Activated CD4-positive, CD25-positive, alpha-beta regulatory T cell treated with anti-CD3 and anti-CD28 coated beads, Interleukin-2, amount 50 U/mL, for 16 hours (primary cell): Measurements from ENCODE around the gene SGF29.
"Not testable (repeated sequence)": the region's sequence is repeated elsewhere in the genome, so short reads cannot be mapped to it uniquely, and the experiment has no call there.

ENCODE experiments used
- DNase-seq: peaks from one replicate; pipeline ENCODE4 v3.0.0-alpha.2; 2020; ENCODE audit warnings: low read depth, low spot score

The SGF29 gene

DNA sequence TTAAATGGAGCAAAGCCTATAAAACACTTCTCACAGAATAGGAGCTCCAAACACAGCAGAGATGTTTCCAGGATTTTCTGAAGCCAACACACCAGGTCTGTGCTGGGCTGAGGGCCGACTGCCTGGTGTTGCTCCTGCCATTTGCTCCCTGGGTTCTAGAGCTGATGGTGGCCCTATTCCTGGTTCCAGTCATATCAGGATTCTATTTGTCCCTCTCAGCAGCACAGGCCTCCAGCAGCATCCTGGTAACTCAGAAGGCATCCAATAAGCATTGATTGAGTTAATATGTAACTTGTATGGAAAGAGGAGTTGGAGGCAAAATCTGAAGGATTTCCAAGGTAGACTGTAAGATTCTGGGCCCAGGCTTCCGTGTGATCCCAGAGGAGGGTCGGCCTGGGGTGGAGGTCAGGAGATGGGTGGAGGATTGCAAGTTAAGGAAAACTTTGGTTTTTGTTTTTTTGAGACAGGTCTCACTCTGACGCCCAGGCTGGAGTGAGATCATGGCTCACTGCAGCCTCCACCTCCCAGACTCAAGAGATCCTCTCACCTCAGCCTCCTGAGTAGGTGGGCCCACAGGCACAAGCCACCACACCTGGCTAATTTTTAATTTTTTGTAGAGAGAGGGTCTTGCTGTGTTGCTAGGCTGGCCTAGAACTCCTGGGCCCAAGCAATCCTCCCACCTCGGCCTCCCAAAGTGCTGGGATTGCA, 20.6 kb upstream of the SGF29 start:
- no peak for DNase-seq

DNA sequence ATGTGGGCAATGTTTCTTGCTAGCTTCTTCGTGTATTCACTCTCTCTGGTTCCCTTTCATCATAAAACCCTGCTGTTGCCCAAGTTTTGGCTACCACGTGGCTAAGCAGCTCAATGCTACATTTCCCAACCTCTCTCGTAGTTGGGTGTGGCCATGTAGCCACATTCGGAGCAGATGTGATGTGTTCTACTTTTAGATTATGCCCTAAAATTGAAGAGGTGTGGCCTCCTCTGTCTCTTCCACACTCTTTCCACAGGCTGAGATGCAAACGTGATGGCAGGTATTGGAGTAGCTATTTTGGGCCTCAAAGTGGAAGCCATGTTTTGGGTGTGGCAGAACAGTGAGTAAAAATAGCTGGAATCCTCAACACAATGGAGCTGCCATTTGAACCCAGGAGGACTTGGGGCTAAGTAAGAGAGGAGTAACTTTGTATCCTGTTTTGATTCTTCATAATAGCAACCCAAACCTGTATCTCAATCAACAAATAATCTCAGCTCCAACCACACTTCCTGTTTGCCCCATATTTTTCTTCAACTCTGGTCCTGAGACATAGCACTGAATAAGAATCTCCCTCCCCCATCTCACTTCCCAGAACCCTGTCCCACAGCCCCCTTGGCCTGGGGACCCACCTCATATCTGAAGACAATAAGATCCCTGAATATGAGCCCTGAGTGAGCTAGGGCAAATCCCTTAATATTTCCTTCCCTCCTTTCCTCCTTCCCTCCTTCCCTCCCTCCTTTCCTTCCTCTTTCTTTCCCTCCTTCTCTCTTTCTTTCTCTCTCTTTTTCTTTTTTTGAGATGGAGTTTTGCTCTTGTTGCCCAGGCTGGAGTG, 19.0 kb upstream of the SGF29 start:
- no peak for DNase-seq

DNA sequence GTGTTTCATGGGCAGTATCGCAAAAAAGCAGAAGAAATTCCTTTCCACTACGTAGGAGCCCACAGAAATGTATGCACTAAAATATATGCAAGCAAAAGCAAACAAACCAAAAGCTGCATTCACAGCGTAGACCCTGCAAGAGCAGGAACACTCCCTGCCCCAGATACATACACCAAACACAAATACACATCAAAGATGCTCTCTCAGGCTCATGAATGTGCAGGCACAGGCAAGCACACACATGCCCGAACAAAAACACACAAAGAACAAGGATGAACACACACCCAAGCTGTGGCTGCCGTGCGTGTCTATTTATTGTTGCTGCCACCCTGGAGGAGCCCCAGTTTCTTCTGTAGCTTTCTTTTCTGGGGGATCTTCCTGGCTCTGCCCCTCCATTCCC, 16.6 kb upstream of the SGF29 start:
- DNase-seq = no peak

DNA sequence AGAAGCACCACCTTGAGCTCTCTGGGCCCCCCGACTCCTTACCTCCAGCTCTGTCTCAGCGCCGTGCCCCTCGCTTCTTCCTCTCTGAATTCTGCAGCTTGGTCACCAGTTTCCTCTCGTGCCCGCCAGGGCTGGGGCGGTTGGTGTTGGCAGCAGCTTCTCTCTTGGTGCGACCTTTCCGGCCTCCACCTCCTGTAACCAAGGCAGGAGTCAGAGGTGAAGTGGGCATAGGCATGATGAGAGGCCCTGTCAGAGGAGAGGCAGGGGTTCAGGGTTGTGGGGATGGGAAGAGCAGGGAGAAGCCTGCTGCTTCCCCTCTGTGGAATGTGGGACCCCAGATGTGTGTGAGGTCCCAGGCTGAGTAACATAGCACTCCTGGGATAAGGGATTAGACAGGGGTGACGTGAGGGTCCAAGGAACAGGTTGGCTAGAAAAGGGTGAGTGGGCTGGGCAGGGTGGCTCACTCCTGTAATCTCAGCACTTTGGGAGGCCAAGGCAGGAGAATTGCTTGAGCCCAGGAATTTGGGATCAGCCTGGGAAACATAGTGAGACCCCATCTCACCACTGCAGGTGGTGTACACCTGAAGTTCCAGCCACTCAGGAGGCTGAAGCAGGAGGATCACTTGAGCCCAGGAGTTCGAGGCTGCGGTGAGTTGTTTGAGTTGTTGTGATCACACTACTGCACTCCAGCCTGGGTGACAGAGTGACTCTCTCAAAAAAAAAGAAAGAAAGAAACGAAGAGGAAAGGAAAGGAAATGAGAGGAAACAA, 15.6 kb upstream of the SGF29 start:
- DNase-seq = no peak

DNA sequence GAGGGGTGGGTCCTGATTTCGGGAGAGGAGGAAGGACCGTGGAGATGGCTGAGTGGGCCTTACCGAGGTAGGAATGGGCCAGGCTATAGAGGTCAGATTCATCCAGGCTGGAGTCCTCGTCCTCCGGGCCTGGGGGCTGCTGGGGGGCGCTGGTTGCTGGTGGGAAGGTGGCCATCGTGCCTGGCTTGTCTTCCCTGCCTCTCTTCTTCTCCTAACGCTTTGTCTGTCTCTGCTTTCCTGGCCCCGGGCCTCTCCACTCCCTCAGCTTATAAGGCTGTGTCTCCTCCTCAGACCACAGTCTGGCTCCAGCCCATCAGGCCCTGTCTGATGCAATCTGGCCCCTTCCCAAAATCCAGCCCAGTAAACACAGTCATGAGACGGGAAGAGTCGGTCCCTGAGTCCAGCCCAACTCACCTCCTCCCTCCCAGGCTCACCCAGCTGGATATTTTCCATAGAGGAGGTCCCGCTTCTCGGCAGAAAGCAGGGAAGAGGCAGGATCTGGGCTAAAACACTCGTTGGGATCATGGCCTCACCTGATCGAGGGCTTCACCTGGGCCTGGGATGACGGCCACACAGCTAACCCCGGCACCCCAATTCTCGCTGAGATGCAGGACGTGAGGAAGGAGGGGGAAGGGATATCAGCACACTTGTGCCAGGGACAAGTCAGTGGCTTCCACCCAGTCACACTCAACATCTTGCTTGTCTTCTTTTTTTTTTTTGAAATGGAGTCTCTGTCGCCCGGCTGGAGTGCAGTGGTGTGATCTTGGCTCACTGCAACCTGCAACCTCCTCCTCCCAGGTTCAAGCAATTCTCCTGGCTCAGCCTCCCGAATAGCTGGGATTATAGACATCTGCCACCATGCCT, 14.8 kb upstream of the SGF29 start, which contains the start of gene NUPR1:
TSS of gene NUPR1 (minus strand) at position 242 of the 864 bp plus-strand sequence. CDS start at position 175, 67 bp downstream.
- DNase-seq = no peak

GRCh38 chr16:28540346-28540745, 13.4 kb upstream of the SGF29 start:
- no peak for DNase-seq

DNA sequence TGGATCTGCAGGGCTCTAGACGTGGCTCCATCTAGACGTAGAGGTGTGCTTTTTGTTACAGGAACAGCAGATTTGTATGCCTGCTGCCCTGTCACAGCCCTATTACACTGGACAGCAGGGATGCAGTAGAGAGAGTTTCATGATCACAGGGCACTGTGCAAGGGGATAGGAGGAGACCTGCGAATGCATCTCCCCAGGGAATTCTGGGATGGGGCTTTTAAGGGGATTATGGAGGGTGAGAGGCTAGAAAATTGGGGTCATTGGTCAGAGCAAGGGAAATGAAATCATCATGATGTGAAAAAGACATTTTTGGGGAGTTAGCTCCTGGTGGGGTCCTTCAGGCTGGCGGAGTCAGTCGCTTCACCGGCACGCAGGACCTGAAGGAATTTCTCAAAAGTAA, 11.1 kb upstream of the SGF29 start:
- no peak for DNase-seq

GRCh38 chr16:28543072-28543471, 10.6 kb upstream of the SGF29 start:
- no peak for DNase-seq

DNA sequence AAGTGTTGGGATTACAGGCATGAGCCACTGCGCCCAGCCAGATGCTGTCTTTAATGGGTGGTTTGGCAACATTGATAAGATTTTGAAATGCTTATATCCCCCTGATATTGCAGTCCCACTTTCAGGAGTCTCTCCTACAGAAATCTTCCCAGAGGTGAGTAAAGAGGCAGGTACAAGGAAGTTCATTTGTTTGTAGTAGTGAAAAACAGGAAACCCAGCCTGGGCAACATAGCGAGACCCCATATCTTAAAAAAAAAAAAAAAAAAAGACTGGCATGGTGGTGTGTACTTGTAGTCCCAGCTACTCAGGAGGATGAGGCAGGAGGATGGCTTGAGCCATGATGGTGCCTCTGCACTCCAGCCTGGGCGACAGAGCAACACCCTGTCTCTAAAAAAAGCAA, 8.7 kb upstream of the SGF29 start:
- DNase-seq = no peak

DNA sequence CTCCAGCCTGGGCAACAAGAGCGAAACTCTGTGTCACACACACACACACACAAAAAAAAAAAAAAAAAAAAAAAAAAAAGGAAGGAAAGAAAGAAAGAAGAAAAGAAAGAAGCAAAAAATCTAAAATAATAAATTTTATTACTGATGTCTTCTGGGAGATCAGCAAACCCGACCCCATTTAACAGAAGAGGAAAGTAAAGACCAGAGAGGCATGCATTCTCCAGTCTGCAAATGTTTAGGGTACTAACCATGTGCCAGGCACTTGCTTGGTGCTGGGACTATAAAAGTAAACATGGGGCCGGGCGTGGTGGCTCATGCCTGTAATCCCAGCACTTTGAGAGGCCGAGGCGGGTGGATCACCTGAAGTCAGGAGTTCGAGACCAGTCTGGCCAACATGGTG, 7.8 kb upstream of the SGF29 start:
- not testable (repeated sequence) for DNase-seq

- no peak for DNase-seq
Observed at GRCh38 chr16:28546626-28547025, 7.1 kb upstream of the SGF29 start.

DNA sequence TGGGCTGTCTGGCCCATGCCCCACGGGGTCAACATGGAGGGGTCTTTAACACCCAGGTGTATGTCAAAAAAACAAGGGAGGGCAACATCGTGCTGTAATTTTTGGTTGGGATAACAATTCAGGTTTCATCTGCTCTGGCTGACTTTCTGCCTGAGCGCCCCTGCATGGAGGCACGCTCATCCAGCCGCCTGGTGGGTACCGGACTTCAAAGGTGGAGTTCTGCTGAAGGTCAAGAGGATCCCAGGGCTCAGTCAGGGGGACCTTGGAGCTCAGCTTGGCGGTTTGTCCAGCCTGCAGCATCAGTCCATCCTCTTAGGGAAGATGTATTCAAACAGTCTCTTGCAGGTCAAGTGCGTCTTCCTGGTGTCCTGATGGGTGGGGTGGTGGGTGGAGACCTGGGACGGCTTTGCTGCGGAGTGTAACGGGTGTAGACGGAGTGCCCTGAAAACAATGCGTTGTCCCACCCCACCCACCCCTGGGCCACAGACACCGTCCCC, 5.4 kb upstream of the SGF29 start:
- DNase-seq = no peak

DNA sequence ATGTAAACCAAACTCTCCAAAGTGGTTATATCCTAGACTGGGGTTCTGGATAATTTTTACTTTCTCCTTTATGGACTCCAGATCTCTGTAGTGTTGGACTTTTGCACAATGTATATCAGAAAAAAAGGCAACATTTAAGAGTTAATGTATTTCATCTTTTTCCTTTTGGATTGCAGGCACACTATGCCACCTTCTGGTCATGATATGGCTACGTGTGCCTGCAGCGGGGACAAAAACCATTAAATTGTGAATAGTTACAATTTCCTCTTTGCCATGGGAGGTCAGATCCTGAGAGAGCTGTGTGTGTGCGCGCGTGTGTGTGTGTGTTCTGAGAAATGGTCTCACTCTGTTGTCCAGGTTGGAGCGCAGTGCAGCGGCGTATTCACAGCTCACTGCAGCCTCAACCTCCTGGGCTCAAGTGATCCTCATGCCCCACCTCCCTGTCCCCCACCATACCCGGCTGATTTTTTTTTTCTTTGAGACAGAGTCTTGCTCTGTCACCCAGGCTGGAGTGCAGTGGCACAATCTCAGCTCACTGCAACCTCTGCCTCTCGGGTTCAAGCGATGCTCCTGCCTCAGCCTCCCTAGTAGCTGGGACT, 4.3 kb upstream of the SGF29 start:
- no peak for DNase-seq

GRCh38 chr16:28554634-28555423, 1.1 kb downstream of the SGF29 start:
- no peak for DNase-seq

GRCh38 chr16:28555561-28555960, 1.8 kb downstream of the SGF29 start:
- no peak for DNase-seq

GRCh38 chr16:28556914-28557320, 3.2 kb downstream of the SGF29 start:
- DNase-seq = no peak

GRCh38 chr16:28558456-28558855, 4.7 kb downstream of the SGF29 start:
- DNase-seq = no peak

- DNase-seq = no peak
Observed at GRCh38 chr16:28561557-28562187, 8.0 kb downstream of the SGF29 start.

DNA sequence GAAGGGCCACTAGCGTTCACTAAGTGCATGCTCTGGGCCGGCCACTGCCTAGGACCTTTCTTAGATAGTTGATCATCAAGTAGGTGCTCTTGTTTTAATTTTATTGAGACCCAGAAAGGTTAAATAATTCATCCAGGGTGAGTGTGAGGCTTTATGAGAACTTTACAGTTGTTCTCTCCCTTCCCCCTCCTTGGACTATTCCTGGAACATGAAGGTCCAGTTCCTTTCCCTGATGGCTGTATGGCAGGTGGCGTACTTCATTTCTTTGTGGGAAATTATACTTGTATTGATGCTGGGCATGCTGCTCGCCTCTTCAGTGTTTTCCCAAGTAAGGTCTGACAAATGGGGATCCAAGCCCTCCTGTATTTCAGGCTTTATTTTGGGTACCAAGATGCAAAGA, 8.5 kb downstream of the SGF29 start:
- DNase-seq = no peak
